ENCODE measurements around the gene SLC7A4.

- TF ChIP-seq EZH2 (IDR thresholded peaks at IDR 0.05; ENCODE audit: borderline replicate concordance, low read depth, low read length, poor library complexity, severe bottlenecking): no peak
- no peak for TF ChIP-seq CTCF (conservative IDR thresholded peaks at IDR 0.05; ENCODE audit: low read depth, low read length)
Observed at GRCh38 chr22:21032868-21033688, 717 bp upstream of the SLC7A4 start.

Measured in A673 (cell line).